Fibroblast of lung (primary cell): ENCODE measurements around the gene TPX2. TPM values are rescaled to one million over a fixed set of nuclear protein-coding genes. Genes with fewer than 3 reads are reported as not detected.

Source experiments
- DNase-seq, 2 donors: peaks; one replicate each; pipeline versions ENCODE4 v3.0.0 to v3.0.0-alpha.2; 2010; ENCODE audit warnings: low read depth in 2 of 2
- H2AFZ ChIP-seq: 2 replicates; pipeline ENCODE4 v1.5.1; 2012; ENCODE audit warnings: low read length, control low read depth, inconsistent platforms
- H3K27ac ChIP-seq: 2 replicates; pipeline ENCODE4 v1.5.1; 2011; ENCODE audit warnings: low read length, control low read depth; ENCODE audit not compliant: insufficient read depth
- H3K27me3 ChIP-seq: 2 replicates; pipeline ENCODE4 v1.5.1; 2011; ENCODE audit warnings: mild to moderate bottlenecking, low read length; ENCODE audit not compliant: control insufficient read depth, insufficient read depth
- H3K36me3 ChIP-seq: 2 replicates; pipeline ENCODE4 v1.5.1; 2011; ENCODE audit warnings: low read length; ENCODE audit not compliant: control insufficient read depth, insufficient read depth
- H3K4me1 ChIP-seq: 2 replicates; pipeline ENCODE4 v1.5.1; 2011; ENCODE audit warnings: low read length; ENCODE audit not compliant: control insufficient read depth, insufficient read depth; ENCODE audit errors: extremely low read depth
- H3K4me2 ChIP-seq: 2 replicates; pipeline ENCODE4 v1.5.1; 2011; ENCODE audit warnings: low read length, control low read depth; ENCODE audit not compliant: insufficient read depth; ENCODE audit errors: extremely low read depth
- H3K4me3 ChIP-seq, 4 experiments: fragments of 200-600 bp in 1 of 4; sonication (generic) in 1 of 4; replicated peaks in 1 of 4; 2 replicates each; pipeline ENCODE4 v1.5.1; 2011 to 2016; ENCODE audit warnings: low read length in 4 of 4, low read depth in 3 of 4, mild to moderate bottlenecking in 3 of 4, control low read depth in 2 of 4, inconsistent platforms in 1 of 4, mixed read lengths in 1 of 4; ENCODE audit not compliant: insufficient read depth in 1 of 4; ENCODE audit errors: control extremely low read depth in 1 of 4
- H3K79me2 ChIP-seq: 2 replicates; pipeline ENCODE4 v1.5.1; 2012; ENCODE audit warnings: mild to moderate bottlenecking, low read length, inconsistent platforms; ENCODE audit not compliant: control insufficient read depth, insufficient read depth
- H3K9ac ChIP-seq: 2 replicates; pipeline ENCODE4 v1.5.1; 2011; ENCODE audit warnings: mild to moderate bottlenecking, low read length, control low read depth; ENCODE audit not compliant: insufficient read depth
- H3K9me3 ChIP-seq: 2 replicates; pipeline ENCODE4 v1.5.1; 2012; ENCODE audit warnings: low read depth, low read length; ENCODE audit not compliant: control insufficient read depth, insufficient read depth
- H4K20me1 ChIP-seq: 2 replicates; pipeline ENCODE4 v1.5.1; 2011; ENCODE audit warnings: low read length; ENCODE audit not compliant: control insufficient read depth, insufficient read depth; ENCODE audit errors: extremely low read depth
- EZH2 ChIP-seq: IDR thresholded peaks from 2 replicates; pipeline ENCODE4 v1.5.1; 2012; ENCODE audit warnings: low read length, control low read depth, mild to moderate bottlenecking; ENCODE audit errors: missing control alignments
- polyA minus RNA-seq: library from RNA; depleted of rRNA, polyadenylated mRNA; stranded (reverse); fragments of >200 nt; gene quantifications from 2 replicates; pipeline ENCODE4 v1.2.3, GENCODE V29; 2011; ENCODE audit warnings: low replicate concordance
- polyA plus RNA-seq, 2 donors: library from polyadenylated mRNA; depleted of rRNA in 1 of 2; stranded (reverse) in 1 of 2; unstranded in 1 of 2; fragments of >200 nt; gene quantifications; 2 replicates each; pipeline ENCODE4 v1.2.1, GENCODE V29; 2011 to 2012; ENCODE audit warnings: missing spikeins in 1 of 2
- total RNA-seq: library from RNA; depleted of rRNA; stranded (reverse); fragments of >200 nt; gene quantifications from 2 replicates; pipeline ENCODE4 v1.2.1, GENCODE V29; 2014
- TF ChIP-seq, protein P1 (sequence below), 2 donors: IDR thresholded peaks in 1 of 2; conservative IDR thresholded peaks in 1 of 2; 1 replicate in 1 of 2; 2 replicates in 1 of 2; pipeline ENCODE4 v1.5.1; 2011 to 2012; ENCODE audit warnings: low read length in 2 of 2, control low read depth in 1 of 2, inconsistent platforms in 1 of 2, low read depth in 1 of 2, mild to moderate bottlenecking in 1 of 2

TPX2 gene, protein sequence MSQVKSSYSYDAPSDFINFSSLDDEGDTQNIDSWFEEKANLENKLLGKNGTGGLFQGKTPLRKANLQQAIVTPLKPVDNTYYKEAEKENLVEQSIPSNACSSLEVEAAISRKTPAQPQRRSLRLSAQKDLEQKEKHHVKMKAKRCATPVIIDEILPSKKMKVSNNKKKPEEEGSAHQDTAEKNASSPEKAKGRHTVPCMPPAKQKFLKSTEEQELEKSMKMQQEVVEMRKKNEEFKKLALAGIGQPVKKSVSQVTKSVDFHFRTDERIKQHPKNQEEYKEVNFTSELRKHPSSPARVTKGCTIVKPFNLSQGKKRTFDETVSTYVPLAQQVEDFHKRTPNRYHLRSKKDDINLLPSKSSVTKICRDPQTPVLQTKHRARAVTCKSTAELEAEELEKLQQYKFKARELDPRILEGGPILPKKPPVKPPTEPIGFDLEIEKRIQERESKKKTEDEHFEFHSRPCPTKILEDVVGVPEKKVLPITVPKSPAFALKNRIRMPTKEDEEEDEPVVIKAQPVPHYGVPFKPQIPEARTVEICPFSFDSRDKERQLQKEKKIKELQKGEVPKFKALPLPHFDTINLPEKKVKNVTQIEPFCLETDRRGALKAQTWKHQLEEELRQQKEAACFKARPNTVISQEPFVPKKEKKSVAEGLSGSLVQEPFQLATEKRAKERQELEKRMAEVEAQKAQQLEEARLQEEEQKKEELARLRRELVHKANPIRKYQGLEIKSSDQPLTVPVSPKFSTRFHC
- total RNA-seq (5.4 and 21.0 TPM in 2 replicates), polyA plus RNA-seq (19.9 and 72.2 TPM in 2 replicates), polyA minus RNA-seq (6.1 and 22.6 TPM in 2 replicates)
- polyA plus RNA-seq (2012), result 21.0 and 71.3 TPM in 2 replicates

DNA sequence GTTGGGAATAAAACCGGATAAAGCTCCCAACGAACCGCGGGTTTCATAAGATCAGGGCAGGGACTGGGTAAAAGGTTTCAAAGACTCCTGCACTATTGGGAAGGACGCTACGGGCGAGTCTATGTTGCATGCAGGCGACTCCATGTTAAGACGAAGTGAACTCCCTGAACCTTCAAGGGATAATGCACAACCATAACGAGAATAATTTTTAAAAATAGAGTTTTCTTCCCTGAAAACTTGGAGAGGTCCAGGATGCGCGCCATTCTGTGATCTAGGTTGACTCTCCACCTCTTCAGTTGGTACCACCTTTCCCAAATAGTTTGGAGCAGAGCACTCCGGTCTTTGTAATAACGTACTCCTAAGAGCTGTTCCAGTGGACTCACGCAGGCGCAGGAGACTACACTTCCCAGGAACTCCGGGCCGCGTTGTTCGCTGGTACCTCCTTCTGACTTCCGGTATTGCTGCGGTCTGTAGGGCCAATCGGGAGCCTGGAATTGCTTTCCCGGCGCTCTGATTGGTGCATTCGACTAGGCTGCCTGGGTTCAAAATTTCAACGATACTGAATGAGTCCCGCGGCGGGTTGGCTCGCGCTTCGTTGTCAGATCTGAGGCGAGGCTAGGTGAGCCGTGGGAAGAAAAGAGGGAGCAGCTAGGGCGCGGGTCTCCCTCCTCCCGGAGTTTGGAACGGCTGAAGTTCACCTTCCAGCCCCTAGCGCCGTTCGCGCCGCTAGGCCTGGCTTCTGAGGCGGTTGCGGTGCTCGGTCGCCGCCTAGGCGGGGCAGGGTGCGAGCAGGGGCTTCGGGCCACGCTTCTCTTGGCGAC, at the start of gene TPX2:
TSS of gene TPX2 (plus strand) at position 562 of the 821 bp plus-strand sequence. CDS start 18,187 bp downstream, outside the sequence.
- H3K4me3 ChIP-seq, result peak within 1 kb of the TSS; percentile 56 to 90 (median 78)
- no peaks in the 10 kb centered on the region for H4K20me1 ChIP-seq
- H2AFZ ChIP-seq, result peak within 1 kb of the TSS; percentile 76
- H3K79me2 ChIP-seq, result peaks cover 45% of the 10 kb centered on the region
- DNase-seq, result peak; percentile 96 to 97
- peak within 1 kb of the TSS; percentile 60 for H3K9ac ChIP-seq
- H3K4me1 ChIP-seq, result no peaks in the 10 kb centered on the region
- H3K27ac ChIP-seq, result peak within 1 kb of the TSS; percentile 79
- no peaks in the 10 kb centered on the region for H3K27me3 ChIP-seq
- peaks cover 2% of the 10 kb centered on the region for H3K36me3 ChIP-seq
- H3K9me3 ChIP-seq, result no peaks in the 10 kb centered on the region
- TF ChIP-seq EZH2, result no peak
- TF ChIP-seq, protein P1, sequence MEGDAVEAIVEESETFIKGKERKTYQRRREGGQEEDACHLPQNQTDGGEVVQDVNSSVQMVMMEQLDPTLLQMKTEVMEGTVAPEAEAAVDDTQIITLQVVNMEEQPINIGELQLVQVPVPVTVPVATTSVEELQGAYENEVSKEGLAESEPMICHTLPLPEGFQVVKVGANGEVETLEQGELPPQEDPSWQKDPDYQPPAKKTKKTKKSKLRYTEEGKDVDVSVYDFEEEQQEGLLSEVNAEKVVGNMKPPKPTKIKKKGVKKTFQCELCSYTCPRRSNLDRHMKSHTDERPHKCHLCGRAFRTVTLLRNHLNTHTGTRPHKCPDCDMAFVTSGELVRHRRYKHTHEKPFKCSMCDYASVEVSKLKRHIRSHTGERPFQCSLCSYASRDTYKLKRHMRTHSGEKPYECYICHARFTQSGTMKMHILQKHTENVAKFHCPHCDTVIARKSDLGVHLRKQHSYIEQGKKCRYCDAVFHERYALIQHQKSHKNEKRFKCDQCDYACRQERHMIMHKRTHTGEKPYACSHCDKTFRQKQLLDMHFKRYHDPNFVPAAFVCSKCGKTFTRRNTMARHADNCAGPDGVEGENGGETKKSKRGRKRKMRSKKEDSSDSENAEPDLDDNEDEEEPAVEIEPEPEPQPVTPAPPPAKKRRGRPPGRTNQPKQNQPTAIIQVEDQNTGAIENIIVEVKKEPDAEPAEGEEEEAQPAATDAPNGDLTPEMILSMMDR (conservative IDR thresholded peaks at IDR 0.05 in 1 of 2, IDR thresholded peaks at IDR 0.05 in 1 of 2; ENCODE audit: low read depth in 1 of 2, low read length in 2 of 2), result peak in 1 of 2 donors; percentile 23
- H3K4me2 ChIP-seq, result peak within 1 kb of the TSS; percentile 94

DNA sequence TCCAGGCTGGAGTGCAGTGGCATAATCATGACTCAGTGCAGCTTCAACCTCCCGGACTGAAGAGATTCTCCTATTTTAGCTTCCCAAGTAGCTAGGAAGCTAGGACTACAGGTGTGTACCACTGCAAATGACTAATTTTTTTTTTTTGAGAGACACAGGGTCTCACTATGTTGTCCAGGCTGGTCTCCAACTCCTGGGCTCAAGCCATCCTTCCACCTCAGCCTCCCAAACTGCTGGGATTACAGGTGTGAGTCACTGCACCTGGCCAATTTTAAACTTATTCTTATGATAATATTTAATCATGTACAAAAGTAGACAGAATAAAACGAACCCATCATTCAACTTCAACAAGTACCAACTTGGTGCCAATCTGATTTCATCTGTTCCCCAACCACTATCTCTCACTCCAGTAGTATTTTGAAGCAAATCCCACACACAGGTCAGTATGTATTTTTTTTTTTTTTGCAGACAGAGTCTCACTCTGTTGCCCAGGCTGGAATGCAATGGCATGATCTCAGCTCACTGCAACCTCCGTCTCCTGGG, 48.9 kb upstream of the TPX2 start:
- Histone ChIP-seq H3K4me1 (peaks cover 6% of the 10 kb centered on the region), H3K4me2 (no peak overlapping the region), H3K79me2 (peaks cover 72% of the 10 kb centered on the region), H3K27ac (no peak overlapping the region), H2AFZ (no peak overlapping the region), H3K9ac (no peak overlapping the region), H3K36me3 (no peaks in the 10 kb centered on the region), H4K20me1 (no peaks in the 10 kb centered on the region), H3K9me3 (no peaks in the 10 kb centered on the region), H3K4me3 (no peak overlapping the region), H3K27me3 (no peaks in the 10 kb centered on the region)
- DNase-seq, result no peak
- TF ChIP-seq EZH2, result no peak
- TF ChIP-seq, protein P1 (conservative IDR thresholded peaks at IDR 0.05 in 1 of 2, IDR thresholded peaks at IDR 0.05 in 1 of 2; ENCODE audit: low read depth in 1 of 2, low read length in 2 of 2), result no peak
